ENCODE measurements around the gene CCT6A.
"Not testable (repeated sequence)": the region's sequence is repeated elsewhere in the genome, so short reads cannot be mapped to it uniquely, and the experiment has no call there.

DNA sequence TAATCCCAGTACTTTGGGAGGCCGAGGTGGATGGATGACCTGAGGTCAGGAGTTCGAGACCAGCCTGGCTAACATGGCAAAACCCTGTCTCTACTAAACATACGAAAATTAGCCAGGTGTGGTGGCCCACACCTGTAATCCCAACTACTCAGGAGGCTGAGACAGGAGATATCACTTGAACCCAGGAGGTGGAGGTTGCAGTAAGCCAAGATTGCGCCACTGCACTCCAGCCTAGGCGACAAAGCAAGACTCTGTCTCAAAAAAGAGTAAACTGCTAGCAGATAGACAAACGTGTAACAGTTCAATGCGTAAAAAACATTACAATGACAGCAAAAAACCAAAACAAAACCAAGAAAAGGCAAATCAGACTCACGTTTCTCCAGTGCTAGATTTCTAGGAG is 20.0 kb upstream of the CCT6A start:
- TF ChIP-seq, protein P1, sequence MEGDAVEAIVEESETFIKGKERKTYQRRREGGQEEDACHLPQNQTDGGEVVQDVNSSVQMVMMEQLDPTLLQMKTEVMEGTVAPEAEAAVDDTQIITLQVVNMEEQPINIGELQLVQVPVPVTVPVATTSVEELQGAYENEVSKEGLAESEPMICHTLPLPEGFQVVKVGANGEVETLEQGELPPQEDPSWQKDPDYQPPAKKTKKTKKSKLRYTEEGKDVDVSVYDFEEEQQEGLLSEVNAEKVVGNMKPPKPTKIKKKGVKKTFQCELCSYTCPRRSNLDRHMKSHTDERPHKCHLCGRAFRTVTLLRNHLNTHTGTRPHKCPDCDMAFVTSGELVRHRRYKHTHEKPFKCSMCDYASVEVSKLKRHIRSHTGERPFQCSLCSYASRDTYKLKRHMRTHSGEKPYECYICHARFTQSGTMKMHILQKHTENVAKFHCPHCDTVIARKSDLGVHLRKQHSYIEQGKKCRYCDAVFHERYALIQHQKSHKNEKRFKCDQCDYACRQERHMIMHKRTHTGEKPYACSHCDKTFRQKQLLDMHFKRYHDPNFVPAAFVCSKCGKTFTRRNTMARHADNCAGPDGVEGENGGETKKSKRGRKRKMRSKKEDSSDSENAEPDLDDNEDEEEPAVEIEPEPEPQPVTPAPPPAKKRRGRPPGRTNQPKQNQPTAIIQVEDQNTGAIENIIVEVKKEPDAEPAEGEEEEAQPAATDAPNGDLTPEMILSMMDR (IDR thresholded peaks at IDR 0.05; ENCODE audit: poor library complexity), result not testable (repeated sequence)
- TF ChIP-seq EZH2phosphoT487 (IDR thresholded peaks at IDR 0.05; ENCODE audit: low read depth, severe bottlenecking, unreplicated experiment); EZH2 (IDR thresholded peaks at IDR 0.05; ENCODE audit: borderline replicate concordance): not testable (repeated sequence)
